Measurements from ENCODE around the gene DPF3.

The DPF3 gene

GRCh38 chr14:72708708-72709475, 185.0 kb downstream of the DPF3 start:
- no peak for DNase-seq

- DNase-seq, result no peak
These were observed 185.7 kb downstream of the DPF3 start for GRCh38 chr14:72708222-72708621.

GRCh38 chr14:72706485-72706884, 187.4 kb downstream of the DPF3 start:
- no peak for DNase-seq

- no peak for DNase-seq
These were observed 189.4 kb downstream of the DPF3 start for GRCh38 chr14:72704502-72704901.

- DNase-seq, result no peak
These were observed 192.3 kb downstream of the DPF3 start for GRCh38 chr14:72701605-72702004.

- DNase-seq, result no peak
These were observed 192.7 kb downstream of the DPF3 start for GRCh38 chr14:72701237-72701565.

- DNase-seq, result no peak
These were observed 193.3 kb downstream of the DPF3 start for GRCh38 chr14:72700338-72701236.

- peak; percentile 1 for DNase-seq
These were observed 194.0 kb downstream of the DPF3 start for GRCh38 chr14:72699852-72700257.

- DNase-seq, result no peak
These were observed 194.5 kb downstream of the DPF3 start for GRCh38 chr14:72699443-72699842.

GRCh38 chr14:72692696-72693095, 201.2 kb downstream of the DPF3 start:
- no peak for DNase-seq

GRCh38 chr14:72690324-72690723, 203.6 kb downstream of the DPF3 start:
- DNase-seq, result no peak

- no peak for DNase-seq
These were observed 204.8 kb downstream of the DPF3 start for GRCh38 chr14:72688990-72689671.

- no peak for DNase-seq
These were observed 207.1 kb downstream of the DPF3 start for GRCh38 chr14:72686832-72687231.

GRCh38 chr14:72686101-72686500, 207.8 kb downstream of the DPF3 start:
- no peak for DNase-seq

- no peak for DNase-seq
These were observed 208.4 kb downstream of the DPF3 start for GRCh38 chr14:72685456-72685855.

GRCh38 chr14:72683787-72684186, 210.1 kb downstream of the DPF3 start:
- DNase-seq, result no peak

GRCh38 chr14:72682188-72682587, 211.7 kb downstream of the DPF3 start:
- no peak for DNase-seq

- DNase-seq, result no peak
These were observed 212.9 kb downstream of the DPF3 start for GRCh38 chr14:72680853-72681640.

GRCh38 chr14:72679536-72680151, 214.3 kb downstream of the DPF3 start:
- no peak for DNase-seq

GRCh38 chr14:72679141-72679535, 214.8 kb downstream of the DPF3 start:
- DNase-seq, result no peak

- no peak for DNase-seq
These were observed 215.5 kb downstream of the DPF3 start for GRCh38 chr14:72678356-72678755.

- no peak for DNase-seq
These were observed 216.2 kb downstream of the DPF3 start for GRCh38 chr14:72677664-72678063.

Data from GOT3 (cell line).